Measurements from ENCODE around the gene MYO9A. TPM values are rescaled to one million over a fixed set of nuclear protein-coding genes. Genes with fewer than 3 reads are reported as not detected.

Gene MYO9A
- total and polyA plus RNA-seq, 2 donors (not counting 1 experiment from before 2014, with no cell fraction given), result 6.2 to 66.1 TPM

DNA sequence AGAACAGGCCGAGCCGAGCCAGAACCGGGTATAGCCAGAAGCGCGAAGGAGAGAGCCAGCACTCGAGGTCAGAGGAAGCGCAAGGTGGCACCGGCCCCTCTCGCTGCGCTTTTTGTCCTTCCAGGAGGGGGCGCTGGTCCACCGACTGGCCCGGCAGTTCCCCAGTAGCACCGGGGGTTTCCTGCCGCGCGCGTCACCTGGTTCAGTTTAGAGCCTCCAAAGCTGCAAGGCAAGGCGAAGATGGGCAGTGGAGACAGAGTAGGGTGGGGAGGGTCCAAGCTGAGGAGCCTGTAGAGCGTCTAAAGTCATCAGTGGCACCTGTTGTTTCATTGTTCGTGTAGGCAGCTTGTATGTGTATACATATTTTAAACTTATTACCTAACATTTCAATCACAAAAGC, 315.2 kb downstream of the MYO9A start:
- H3K27ac ChIP-seq (ENCODE audit: low read length in 2 of 2), result no peak overlapping the region
- H3K9me3 ChIP-seq (ENCODE audit: control extremely low read depth in 1 of 3, control insufficient read depth in 2 of 3, insufficient read depth in 1 of 3, low read length in 2 of 3), result peaks cover 0 to 7% (median 0%) of the 10 kb centered on the region in 3 donors
- Mint-ChIP-seq H3K27ac (no peak overlapping the region), H3K9me3 (ENCODE audit: insufficient read depth) (no peaks in the 10 kb centered on the region), H3K4me1 (peaks cover 2% of the 10 kb centered on the region), H3K4me3 (no peak overlapping the region), H3K27me3 (peaks cover 19% of the 10 kb centered on the region)
- intact Hi-C loops (cut with micrococcal nuclease), result no loop called here
- 81% methylated on average over 18 of the region's 21 CpGs for WGBS (ENCODE audit: insufficient coverage)
- no peaks in the 10 kb centered on the region for H3K79me2 ChIP-seq (ENCODE audit: control insufficient read depth, insufficient read depth, low read length)
- H3K4me2 ChIP-seq (replicated peaks; ENCODE audit: low read depth, low read length, poor library complexity, severe bottlenecking), result no peak overlapping the region
- no peaks in the 10 kb centered on the region for H3K36me3 ChIP-seq (replicated peaks in 1 of 2; ENCODE audit: control extremely low read depth in 1 of 2, control insufficient read depth in 1 of 2, extremely low read depth in 1 of 2, insufficient read depth in 2 of 2, low read length in 1 of 2)
- H3K4me3 ChIP-seq (ENCODE audit: control extremely low read depth in 1 of 5, extremely low read depth in 1 of 5, insufficient read depth in 1 of 5, low read depth in 2 of 5, low read length in 4 of 5), result no peak overlapping the region
- no peaks in the 10 kb centered on the region for H3K4me1 ChIP-seq (ENCODE audit: control insufficient read depth in 2 of 2, insufficient read depth in 2 of 2, low read length in 2 of 2)
- H4K20me1 ChIP-seq (ENCODE audit: control insufficient read depth, insufficient read depth, low read length, poor library complexity, severe bottlenecking), result no peaks in the 10 kb centered on the region
- H3K27me3 ChIP-seq (replicated peaks in 1 of 4; ENCODE audit: control extremely low read depth in 1 of 4, control insufficient read depth in 3 of 4, insufficient read depth in 4 of 4, low read length in 3 of 4), result peaks cover 0 to 6% (median 3%) of the 10 kb centered on the region in 4 experiments
- H2AFZ ChIP-seq (ENCODE audit: insufficient read depth, low read depth, low read length, poor library complexity, severe bottlenecking), result no peak overlapping the region
- TF ChIP-seq, protein P1, sequence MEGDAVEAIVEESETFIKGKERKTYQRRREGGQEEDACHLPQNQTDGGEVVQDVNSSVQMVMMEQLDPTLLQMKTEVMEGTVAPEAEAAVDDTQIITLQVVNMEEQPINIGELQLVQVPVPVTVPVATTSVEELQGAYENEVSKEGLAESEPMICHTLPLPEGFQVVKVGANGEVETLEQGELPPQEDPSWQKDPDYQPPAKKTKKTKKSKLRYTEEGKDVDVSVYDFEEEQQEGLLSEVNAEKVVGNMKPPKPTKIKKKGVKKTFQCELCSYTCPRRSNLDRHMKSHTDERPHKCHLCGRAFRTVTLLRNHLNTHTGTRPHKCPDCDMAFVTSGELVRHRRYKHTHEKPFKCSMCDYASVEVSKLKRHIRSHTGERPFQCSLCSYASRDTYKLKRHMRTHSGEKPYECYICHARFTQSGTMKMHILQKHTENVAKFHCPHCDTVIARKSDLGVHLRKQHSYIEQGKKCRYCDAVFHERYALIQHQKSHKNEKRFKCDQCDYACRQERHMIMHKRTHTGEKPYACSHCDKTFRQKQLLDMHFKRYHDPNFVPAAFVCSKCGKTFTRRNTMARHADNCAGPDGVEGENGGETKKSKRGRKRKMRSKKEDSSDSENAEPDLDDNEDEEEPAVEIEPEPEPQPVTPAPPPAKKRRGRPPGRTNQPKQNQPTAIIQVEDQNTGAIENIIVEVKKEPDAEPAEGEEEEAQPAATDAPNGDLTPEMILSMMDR (IDR thresholded peaks at IDR 0.05), result no peak
- TF ChIP-seq EZH2 (IDR thresholded peaks at IDR 0.05; ENCODE audit: borderline replicate concordance, insufficient read depth, low read depth, low read length, poor library complexity, severe bottlenecking), result no peak
- CTCF ChIA-PET, result interaction anchor here (2.5 to 5.4 kb wide), 2 partner anchors 22 to 59 kb away, joined by 16 to 19 read pairs; no protein-coding TSS in a partner anchor
- no peak overlapping the region for H3K9ac ChIP-seq (ENCODE audit: low read length)
- POLR2A ChIA-PET, result no interaction called here
- ATAC-seq (ENCODE audit: low read depth), result no peak
- no peak for DNase-seq

DNA sequence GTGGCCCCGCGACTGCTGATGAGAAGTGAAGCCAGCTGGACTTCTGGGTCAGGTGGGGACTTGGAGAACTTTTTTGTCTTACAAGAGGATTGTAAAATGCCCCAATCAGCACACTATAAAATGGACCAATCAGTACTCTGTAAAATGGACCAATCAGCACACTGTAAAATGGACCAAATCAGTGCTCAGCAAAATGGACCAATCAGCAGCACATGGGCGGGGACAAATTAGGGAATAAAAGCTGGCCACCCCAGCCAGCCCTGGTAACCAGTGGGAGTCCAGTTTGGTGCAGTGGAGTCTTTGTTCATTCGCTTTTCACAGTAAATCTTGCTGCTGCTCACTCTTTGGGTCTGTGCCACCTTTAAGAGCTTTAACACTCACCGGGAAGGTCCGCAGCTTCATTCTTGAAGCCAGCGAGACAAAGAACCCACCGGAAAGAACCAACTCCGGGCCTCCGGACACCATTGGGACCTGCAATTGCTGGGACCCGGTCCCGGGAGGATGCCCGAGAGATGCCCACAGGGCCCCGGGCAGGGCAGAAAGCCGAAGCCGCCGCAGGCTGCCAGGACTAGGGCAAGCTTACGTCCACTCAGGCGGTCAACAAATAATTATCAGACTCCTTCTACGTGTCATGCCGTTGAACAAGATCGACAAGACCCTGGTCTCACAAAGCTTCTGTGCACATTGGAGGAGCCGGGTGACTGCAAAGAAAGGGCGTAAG, 315.9 kb downstream of the MYO9A start:
- no peak overlapping the region for H3K4me3 Mint-ChIP-seq
- intact Hi-C loops (cut with micrococcal nuclease), result no loop called here
- H3K4me1 Mint-ChIP-seq, result peaks cover 2% of the 10 kb centered on the region
- Histone ChIP-seq H3K4me3 (ENCODE audit: control extremely low read depth in 1 of 5, extremely low read depth in 1 of 5, insufficient read depth in 1 of 5, low read depth in 2 of 5, low read length in 4 of 5) (no peak overlapping the region), H4K20me1 (ENCODE audit: control insufficient read depth, insufficient read depth, low read length, poor library complexity, severe bottlenecking) (no peaks in the 10 kb centered on the region), H3K4me1 (ENCODE audit: control insufficient read depth in 2 of 2, insufficient read depth in 2 of 2, low read length in 2 of 2) (no peaks in the 10 kb centered on the region), H3K4me2 (replicated peaks; ENCODE audit: low read depth, low read length, poor library complexity, severe bottlenecking) (no peak overlapping the region), H3K36me3 (replicated peaks in 1 of 2; ENCODE audit: control extremely low read depth in 1 of 2, control insufficient read depth in 1 of 2, extremely low read depth in 1 of 2, insufficient read depth in 2 of 2, low read length in 1 of 2) (no peaks in the 10 kb centered on the region), H3K9ac (ENCODE audit: low read length) (no peak overlapping the region), H3K27me3 (replicated peaks in 1 of 4; ENCODE audit: control extremely low read depth in 1 of 4, control insufficient read depth in 3 of 4, insufficient read depth in 4 of 4, low read length in 3 of 4) (peaks cover 0 to 6% (median 3%) of the 10 kb centered on the region in 4 experiments), H3K27ac (ENCODE audit: low read length in 2 of 2) (no peak overlapping the region), H3K79me2 (ENCODE audit: control insufficient read depth, insufficient read depth, low read length) (no peaks in the 10 kb centered on the region), H3K9me3 (ENCODE audit: control extremely low read depth in 1 of 3, control insufficient read depth in 2 of 3, insufficient read depth in 1 of 3, low read length in 2 of 3) (peaks cover 0 to 7% (median 0%) of the 10 kb centered on the region in 3 donors), H2AFZ (ENCODE audit: insufficient read depth, low read depth, low read length, poor library complexity, severe bottlenecking) (no peak overlapping the region)
- no peak for TF ChIP-seq EZH2 (IDR thresholded peaks at IDR 0.05; ENCODE audit: borderline replicate concordance, insufficient read depth, low read depth, low read length, poor library complexity, severe bottlenecking)
- TF ChIP-seq, protein P1 (IDR thresholded peaks at IDR 0.05), result no peak
- H3K27me3 Mint-ChIP-seq, result peaks cover 19% of the 10 kb centered on the region
- ChIA-PET CTCF (interaction anchor here (1.6 to 5.4 kb wide), 3 partner anchors 15 to 58 kb away, joined by 5 to 19 read pairs (median 16); no protein-coding TSS in a partner anchor), POLR2A (no interaction called here)
- H3K9me3 Mint-ChIP-seq (ENCODE audit: insufficient read depth), result no peaks in the 10 kb centered on the region
- H3K27ac Mint-ChIP-seq, result no peak overlapping the region
- no peak for ATAC-seq (ENCODE audit: low read depth)
- no peak for DNase-seq
- 96% methylated on average over 22 of the region's 24 CpGs for WGBS (ENCODE audit: insufficient coverage)

Data from B cell (primary cell).